Activated CD8-positive, alpha-beta memory T cell treated with anti-CD3 and anti-CD28 coated beads for 4 hours (primary cell): ENCODE results near the gene CTPS2.
"Not testable (repeated sequence)": the region's sequence is repeated elsewhere in the genome, so short reads cannot be mapped to it uniquely, and the experiment has no call there.

Experiments used
- DNase-seq, 2 donors: peaks; one replicate each; pipeline ENCODE4 v3.0.0-alpha.2; 2020; ENCODE audit warnings: low read depth in 2 of 2

Gene CTPS2

DNA sequence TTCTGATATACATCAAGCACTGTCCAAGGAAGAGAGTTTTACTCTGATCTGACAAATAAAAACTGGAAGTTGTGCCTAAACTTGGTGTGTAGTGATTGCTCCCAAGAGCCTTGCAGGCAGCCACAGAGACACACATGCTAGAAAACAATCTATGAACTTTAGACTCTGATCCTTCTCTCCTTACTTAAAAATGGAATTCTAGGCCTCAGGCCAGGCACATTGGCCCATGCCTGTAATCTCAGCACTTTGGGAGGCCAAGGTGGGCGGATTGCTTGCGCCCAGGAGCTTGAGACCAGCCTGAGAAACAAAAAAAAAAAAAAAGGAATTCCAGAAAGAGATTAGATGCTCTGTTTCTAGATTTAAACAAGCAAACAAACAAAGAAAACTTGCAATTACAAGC is 108.1 kb downstream of the CTPS2 start:
- DNase-seq = no peak

DNA sequence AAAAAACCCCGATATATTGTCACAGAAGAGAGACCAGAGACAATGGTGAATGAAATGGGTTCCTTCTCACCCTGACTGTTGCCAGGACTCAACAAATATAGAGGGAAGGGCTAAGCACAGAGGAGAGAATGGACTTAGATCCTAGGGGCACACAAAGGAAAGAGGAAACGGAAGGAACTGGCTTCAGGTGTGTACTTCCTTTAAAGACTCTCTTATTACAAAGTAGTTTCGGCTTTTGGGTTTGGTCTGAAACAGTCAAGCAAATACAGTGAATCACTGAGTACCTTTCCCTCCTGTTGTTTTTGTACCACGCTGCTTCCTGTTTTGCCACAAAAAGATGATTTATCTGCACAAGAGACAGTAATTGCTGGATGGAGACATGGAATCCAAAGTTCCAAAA is 108.6 kb downstream of the CTPS2 start:
- no peak for DNase-seq

DNA sequence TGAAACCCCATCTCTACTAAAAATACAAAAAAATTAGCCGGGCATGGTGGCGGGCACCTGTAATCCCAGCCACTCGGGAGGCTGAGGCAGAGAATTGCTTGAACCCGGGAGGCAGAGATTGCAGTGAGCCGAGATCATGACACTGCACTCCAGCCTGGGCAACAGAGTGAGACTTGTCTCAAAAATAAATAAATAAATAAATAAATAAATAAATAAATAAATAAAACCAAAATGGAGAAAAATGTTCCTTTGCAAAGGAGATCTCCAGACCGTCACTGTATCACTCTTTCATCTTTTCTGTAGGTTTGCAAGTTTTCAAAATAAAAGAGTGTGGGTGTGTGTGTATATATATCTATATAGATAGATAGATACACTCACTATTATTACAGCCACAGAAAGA is 109.2 kb downstream of the CTPS2 start:
- DNase-seq = not testable (repeated sequence)

- no peak for DNase-seq
Observed at GRCh38 chrX:16601885-16602284, 110.6 kb downstream of the CTPS2 start.

DNA sequence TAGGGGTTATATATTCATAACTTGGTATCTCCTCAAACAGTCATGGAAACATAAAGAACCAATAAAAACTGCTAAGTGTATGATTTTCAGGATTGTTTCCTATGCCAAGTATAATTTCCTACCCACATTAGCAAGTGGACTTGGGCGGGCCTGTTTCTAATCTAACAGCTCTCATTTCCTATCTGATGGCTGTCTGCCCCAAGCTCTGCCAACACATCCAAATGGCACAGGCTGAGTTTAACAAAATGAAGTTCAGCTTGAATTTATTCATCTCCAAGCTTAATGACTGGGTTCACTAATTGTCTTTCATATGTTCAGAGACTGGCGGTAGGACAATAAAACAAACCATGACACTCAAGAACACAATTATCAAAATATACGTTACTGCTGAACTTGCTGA is 118.0 kb downstream of the CTPS2 start:
- DNase-seq = no peak

DNA sequence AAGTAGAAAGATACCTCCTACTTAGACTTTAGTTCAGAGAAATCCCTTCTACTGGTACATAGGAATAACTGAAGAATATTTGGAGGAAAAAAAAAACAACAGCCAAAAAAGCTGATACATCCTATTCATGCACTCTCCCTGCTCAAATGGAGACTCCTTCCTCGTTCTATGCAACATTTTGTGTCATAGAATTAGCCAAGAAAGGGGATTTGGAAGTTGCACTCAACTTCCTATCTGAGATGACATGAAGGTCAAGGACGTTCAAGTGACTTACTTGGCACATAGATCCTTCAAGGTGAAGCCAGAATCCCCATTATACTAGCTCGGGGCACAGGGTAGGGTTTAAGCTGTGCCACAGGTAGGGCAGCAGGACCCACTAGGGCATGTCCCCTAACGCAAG is 118.7 kb downstream of the CTPS2 start:
- no peak for DNase-seq

GRCh38 chrX:16592194-16592770 is 120.2 kb downstream of the CTPS2 start:
- no peak for DNase-seq

GRCh38 chrX:16589826-16590225 is 122.6 kb downstream of the CTPS2 start:
- DNase-seq = no peak

DNA sequence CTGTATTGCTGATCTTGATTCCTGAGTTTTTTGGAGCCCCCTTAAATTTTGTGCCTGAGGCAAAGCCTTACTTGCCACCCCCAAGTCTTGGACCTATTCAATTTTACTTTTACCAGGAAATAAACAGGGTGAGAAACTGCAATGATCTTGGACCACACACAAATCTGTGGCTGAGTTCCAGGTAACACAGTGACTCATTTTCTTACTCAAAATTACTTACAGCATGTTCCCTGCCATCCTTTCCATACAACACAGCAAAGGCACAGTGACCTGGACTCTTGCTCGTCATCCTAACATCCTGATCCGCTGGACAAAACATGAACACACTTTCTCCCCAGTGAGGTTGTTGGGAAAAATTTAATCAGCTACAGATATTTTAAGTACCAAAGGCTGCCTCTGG is 123.3 kb downstream of the CTPS2 start:
- DNase-seq = no peak

GRCh38 chrX:16588266-16588665 is 124.2 kb downstream of the CTPS2 start:
- DNase-seq = no peak

DNA sequence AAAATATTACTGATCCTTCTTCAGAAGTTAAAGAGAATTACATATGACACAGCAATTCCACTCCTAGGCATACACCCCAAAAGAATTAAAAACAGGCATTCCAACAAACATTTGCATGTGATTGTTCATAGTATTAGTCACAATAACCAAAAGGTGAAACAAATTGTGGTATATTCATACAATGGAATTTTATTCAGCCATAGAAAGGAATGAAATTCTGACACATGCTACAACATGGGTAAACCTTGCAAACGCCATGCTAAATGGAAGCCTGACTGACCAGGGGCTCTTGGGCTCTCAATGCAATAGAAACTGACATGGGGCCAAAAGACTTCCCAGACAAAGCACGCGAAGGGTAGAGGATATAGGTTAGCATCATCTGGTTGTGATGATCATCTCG is 124.6 kb downstream of the CTPS2 start:
- no peak for DNase-seq

DNA sequence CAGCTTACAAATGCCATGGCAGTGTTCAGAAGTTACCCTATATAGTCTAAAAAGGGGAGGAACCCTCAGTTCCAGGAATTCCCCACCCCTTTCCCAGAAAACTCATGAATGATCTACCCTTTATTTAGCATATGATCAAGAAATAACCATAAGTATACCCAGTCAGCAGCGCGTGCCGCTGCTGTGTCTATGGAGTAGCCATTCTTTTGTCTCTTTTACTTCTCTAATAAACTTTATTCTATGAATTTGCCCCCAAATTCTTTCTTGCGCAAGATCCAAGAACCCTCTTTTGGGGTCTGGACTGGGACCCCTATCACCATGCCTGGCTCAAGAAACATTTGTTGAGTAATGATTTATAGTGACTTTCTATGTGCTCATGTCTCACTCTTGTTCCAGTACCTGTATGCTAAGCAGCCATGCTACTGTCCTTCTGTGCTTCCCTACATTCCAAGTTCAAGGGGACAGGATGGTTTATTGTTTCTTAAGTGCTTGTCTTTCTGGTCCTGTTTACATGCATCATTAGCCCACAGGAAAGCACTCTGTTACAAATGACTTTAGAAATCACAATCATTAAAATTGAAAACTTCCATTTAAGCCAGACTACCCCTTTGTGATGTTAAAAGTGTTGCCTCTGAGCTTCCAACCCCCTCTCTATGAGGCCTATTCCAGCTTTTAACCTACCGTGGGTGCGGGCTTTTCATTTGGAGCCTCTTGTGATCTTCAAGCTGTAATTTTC is 125.9 kb downstream of the CTPS2 start:
- DNase-seq = no peak

DNA sequence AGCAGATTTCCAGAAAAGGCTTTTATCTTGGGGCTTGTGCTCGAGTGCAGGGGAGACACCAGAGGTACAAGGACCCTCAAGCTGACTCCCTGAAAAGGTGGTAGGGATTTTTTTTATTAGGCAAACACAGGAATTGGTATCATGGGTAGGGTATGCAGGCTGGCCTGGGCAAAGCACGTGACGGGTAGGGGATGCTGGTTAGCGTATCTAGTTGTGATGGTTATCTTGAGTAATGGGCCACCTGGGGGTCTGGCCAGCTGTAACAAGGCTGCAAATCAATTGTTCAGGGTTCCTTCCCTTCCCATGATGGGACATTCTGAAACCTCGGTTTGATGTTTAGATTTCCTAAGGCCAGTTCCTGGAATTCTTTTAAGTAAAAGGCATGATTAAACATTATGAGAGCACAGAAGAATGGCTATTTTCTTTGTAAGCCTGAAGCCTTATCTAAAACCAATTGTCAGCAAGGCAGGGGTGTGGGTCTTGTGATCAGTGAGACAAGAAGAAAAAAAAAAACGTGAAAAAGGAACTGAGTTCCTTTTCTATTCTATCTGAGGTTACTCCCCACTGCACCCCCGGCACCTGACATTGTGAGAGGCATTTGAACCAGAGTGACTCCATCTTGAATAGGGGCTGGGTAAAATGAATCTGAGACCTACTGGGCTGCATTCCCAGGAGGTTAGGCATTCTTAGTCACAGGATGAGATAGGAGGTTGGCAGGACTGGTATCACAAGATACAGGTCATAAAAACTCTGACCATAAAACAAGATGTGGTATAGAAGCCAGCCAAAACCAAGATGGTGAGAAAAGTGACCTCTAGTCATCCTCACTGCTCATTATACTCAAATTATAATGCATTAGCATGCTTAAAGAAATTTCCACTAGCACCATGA is 126.7 kb downstream of the CTPS2 start:
- no peak for DNase-seq

DNA sequence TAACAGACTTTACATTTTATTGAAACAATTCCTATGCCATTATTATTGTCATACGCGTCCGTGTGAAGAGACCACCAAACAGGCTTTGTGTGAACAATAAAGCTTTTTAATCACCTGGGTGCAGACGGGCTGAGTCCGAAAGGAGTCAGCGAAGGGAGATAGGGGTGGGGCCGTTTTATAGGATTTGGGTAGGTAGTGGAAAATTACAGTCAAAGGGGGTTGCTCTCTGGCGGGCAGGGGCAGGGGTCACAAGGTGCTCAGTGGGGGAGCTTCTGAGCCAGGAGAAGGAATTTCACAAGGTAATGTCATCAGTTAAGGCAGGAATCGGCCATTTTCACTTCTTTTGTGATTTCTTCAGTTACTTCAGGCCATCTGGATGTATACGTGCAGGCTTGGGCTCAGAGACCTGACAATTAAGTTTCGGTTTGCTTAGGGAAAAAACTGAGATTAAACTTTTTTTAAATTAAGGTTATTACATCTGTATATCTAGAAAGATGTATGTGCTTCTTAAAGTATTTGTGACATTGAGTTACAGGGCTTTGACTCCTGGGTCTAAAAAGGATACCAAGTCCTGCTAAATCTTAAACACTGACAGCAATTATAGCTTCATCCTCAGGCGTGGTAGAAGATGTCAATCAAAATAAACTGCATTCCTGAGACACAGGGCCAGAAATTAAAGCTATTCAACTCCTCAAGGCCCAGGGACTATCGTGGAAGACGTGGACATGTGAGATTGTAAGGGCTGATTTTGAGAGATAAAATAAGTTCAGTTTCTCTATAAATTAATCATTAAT is 132.3 kb downstream of the CTPS2 start:
- not testable (repeated sequence) for DNase-seq

DNA sequence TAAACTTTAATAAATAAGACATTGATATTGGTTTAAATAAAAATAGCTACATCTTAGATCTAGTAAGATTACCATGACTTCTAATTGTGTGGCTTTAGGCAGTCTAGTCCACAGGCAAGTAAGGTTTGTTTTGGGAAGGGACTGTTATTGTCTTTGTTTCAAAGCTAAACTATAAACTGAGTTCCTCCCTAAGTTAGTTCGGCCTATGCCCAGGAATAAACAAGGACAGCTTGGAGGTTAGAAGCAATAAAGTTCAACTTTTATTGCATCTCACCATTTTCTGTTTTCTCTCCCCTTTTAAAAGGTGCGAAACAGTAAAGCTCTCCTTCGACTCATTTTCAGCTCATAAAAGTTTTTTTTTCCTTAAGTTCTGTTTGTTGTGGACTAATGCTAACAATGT is 133.0 kb downstream of the CTPS2 start:
- no peak for DNase-seq

DNA sequence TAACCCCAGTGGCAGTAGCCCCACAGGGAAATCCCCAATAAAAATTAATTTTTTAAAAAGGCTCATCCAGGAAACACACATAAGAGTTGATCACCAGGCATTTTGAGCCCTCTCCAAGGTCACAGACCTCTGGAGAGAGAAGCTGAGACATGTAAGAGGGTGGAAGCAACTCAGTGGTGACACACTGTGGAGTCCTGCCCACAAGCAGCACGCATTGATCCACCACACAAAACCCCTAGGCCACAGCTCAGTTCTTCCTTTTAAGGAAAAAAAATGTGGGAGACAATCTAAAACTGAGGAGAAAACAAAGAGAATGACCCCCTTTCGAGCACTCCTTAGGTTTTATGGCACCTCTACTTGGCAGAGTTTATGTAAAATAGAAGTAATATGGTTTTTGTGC is 134.3 kb downstream of the CTPS2 start:
- DNase-seq = no peak

DNA sequence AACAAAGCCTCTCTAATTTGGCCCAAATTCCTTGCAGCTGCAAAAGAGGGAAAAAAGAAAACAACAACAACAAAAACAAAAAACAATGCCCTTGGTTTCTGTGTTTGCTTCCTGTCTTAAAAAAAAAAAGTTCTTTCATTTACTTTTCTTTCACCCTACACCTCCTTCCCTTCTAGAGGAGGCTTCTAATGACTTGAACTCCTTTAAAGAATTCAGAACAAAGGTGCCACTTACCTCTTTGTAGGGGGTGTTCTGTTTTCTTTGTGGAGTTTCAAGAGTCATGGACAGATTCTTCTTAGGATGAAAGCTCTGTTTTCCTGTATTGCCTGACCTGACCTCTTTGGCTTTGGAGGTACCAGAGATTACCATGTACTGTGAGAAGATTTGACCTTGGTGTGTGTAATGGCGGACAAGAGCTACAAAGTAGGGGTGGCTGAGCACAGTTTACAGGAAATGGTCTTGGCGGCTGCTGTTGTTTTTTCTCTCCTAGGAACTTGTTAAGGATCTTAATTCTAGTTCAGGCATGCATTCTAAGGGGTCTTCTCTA is 134.9 kb downstream of the CTPS2 start:
- DNase-seq = no peak

- not testable (repeated sequence) for DNase-seq
Observed at GRCh38 chrX:16575388-16575787, 137.1 kb downstream of the CTPS2 start.

- no peak for DNase-seq
Observed at GRCh38 chrX:16573781-16574180, 138.7 kb downstream of the CTPS2 start.

DNA sequence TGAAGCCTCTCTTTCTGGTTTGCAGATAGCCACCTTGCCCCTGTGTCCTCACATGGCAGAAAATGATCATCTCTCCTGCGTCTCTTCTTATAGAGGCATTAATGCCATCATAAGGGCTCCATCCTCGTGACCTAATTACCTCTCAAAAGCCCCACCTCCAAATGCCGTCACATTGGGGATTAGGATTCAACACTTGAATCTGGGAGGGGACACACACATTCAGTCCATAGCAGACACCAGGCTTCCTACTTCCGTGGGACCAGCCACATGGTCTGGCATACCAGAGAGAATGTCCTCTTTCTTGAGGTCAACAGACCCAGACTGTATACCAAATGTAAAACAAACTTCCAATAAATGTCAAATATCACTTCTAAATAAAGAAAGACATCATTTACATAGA is 144.8 kb downstream of the CTPS2 start:
- no peak for DNase-seq

DNA sequence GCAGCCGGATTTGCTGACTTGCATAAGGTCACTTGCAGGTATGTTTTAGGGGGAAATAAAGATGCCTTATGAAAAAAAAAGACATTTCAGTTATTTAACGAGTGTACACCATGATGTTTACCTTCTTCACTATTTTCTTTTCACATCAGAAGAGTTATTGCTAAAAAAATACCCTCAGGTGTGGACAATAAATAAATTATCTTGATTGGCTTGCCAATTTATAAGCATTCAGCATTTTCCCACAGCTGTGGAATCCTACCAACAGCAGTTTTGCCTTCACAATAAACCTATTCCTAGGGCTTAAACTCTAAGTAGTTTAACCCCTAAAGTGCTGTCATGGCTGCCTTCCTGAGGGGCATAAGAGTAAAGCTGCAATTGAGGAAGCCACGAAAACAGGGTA is 145.9 kb downstream of the CTPS2 start:
- no peak for DNase-seq

- DNase-seq = no peak
Observed at GRCh38 chrX:16560173-16560572, 152.3 kb downstream of the CTPS2 start.
